ENCODE measurements around the gene MORN4. TPM values are rescaled to one million over a fixed set of nuclear protein-coding genes. Genes with fewer than 3 reads are reported as not detected.

The MORN4 gene
- total and polyA plus RNA-seq, 7 experiments from 2014 or later: 0.78 to 5.9 (median 1.5) TPM

DNA sequence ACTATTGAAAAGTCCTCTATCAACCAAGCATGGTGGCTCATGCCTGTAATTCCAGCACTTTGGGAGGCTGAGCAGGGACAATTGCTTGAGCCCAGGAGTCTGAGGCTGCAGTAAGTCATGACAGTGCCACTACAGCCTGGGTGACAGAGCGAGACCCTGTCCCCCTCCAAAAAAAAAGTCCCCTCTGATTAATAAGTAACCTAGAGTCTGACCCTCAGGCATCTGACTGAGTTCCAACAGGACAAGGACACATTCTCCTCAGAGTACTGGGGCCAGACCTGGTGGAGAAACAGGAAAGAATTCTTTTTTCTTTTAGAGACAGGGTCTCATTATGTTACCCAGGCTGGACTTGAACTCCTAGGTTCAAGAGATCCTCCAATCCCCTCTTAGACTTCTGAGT is 10.0 kb downstream of the MORN4 start:
- Histone ChIP-seq H3K9me3 (ENCODE audit: control insufficient read depth in 2 of 3, low read length in 3 of 3) (no peaks in the 10 kb centered on the region), H3K4me3 (ENCODE audit: low read length) (no peak overlapping the region), H3K27ac (ENCODE audit: low read depth, low read length) (no peak overlapping the region), H3K4me1 (ENCODE audit: control insufficient read depth in 2 of 2, insufficient read depth in 2 of 2, low read length in 2 of 2) (no peaks in the 10 kb centered on the region), H3K27me3 (ENCODE audit: control insufficient read depth in 2 of 2, insufficient read depth in 2 of 2, low read length in 2 of 2) (no peaks in the 10 kb centered on the region), H3K36me3 (ENCODE audit: control insufficient read depth in 2 of 3, insufficient read depth in 3 of 3, low read length in 3 of 3) (no peaks in the 10 kb centered on the region)
- H3K4me3 Mint-ChIP-seq: no peak overlapping the region
- no peaks in the 10 kb centered on the region for H3K36me3 Mint-ChIP-seq
- no peaks in the 10 kb centered on the region for H3K27me3 Mint-ChIP-seq
- ChIA-PET CTCF (no interaction called here), POLR2A (interaction anchor here (1.3 kb wide), 1 partner anchor 148 kb away, joined by 3 read pairs; no protein-coding TSS in a partner anchor)
- ATAC-seq: no peak
- no peak for DNase-seq
- no peak overlapping the region for H3K27ac Mint-ChIP-seq
- intact Hi-C loops (cut with micrococcal nuclease): no loop called here
- no peaks in the 10 kb centered on the region for H3K9me3 Mint-ChIP-seq
- H3K4me1 Mint-ChIP-seq: no peaks in the 10 kb centered on the region

DNA sequence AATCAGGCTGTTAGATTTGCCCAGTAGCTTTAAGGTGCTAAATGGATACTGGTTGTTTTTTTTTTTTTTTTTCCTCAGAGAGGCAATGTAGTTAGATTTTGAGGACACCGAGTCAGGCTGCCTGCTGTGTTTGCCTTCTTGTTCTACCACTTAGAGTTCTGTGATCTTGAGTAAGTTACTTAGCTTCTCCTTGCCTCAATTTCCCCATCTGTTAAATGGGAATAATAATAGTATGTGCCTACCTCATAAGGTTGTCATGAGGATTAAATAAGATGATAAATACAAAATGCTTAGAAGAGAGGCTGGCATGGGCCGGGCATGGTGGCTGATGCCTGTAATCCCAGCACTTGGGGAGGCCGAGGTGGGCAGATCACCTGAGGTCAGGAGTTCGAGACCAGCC is 14.6 kb downstream of the MORN4 start:
- Histone ChIP-seq H3K4me3 (ENCODE audit: low read length) (no peak overlapping the region), H3K9me3 (ENCODE audit: control insufficient read depth in 2 of 3, low read length in 3 of 3) (no peaks in the 10 kb centered on the region), H3K27me3 (ENCODE audit: control insufficient read depth in 2 of 2, insufficient read depth in 2 of 2, low read length in 2 of 2) (no peaks in the 10 kb centered on the region), H3K36me3 (ENCODE audit: control insufficient read depth in 2 of 3, insufficient read depth in 3 of 3, low read length in 3 of 3) (no peaks in the 10 kb centered on the region), H3K4me1 (ENCODE audit: control insufficient read depth in 2 of 2, insufficient read depth in 2 of 2, low read length in 2 of 2) (no peaks in the 10 kb centered on the region), H3K27ac (ENCODE audit: low read depth, low read length) (no peak overlapping the region)
- Mint-ChIP-seq H3K4me1 (no peaks in the 10 kb centered on the region), H3K27ac (no peak overlapping the region), H3K27me3 (no peaks in the 10 kb centered on the region), H3K9me3 (no peaks in the 10 kb centered on the region), H3K36me3 (peaks cover 0 to 7% (median 0%) of the 10 kb centered on the region in 5 donors), H3K4me3 (no peak overlapping the region)
- POLR2A ChIA-PET: no interaction called here
- DNase-seq (no peak), ATAC-seq (no peak)
- intact Hi-C loops (cut with micrococcal nuclease): no loop called here
- CTCF ChIA-PET: no interaction called here

DNA sequence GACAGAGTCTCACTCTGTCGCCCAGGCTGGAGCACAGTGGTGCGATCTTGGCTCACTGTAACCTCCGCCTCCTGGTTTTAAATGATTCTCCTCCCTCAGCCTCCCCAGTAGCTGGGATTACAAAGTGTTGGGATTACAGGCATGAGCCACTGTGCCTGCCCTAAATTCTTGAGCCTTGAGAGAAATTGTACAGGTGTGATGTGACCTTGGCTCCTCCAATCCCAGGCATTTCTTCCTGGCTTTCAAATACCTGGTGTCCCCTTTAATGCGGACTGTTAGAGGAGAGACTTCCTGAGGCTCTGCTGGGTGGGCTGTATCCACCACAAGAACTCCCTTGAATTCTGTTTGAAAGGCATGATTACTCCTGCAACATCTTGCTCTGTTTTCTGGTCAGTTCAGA is 15.0 kb downstream of the MORN4 start:
- Histone ChIP-seq H3K4me1 (ENCODE audit: control insufficient read depth in 2 of 2, insufficient read depth in 2 of 2, low read length in 2 of 2) (no peaks in the 10 kb centered on the region), H3K27ac (ENCODE audit: low read depth, low read length) (no peak overlapping the region), H3K36me3 (ENCODE audit: control insufficient read depth in 2 of 3, insufficient read depth in 3 of 3, low read length in 3 of 3) (no peaks in the 10 kb centered on the region), H3K9me3 (ENCODE audit: control insufficient read depth in 2 of 3, low read length in 3 of 3) (no peaks in the 10 kb centered on the region), H3K4me3 (ENCODE audit: low read length) (no peak overlapping the region), H3K27me3 (ENCODE audit: control insufficient read depth in 2 of 2, insufficient read depth in 2 of 2, low read length in 2 of 2) (no peaks in the 10 kb centered on the region)
- no peak overlapping the region for H3K4me3 Mint-ChIP-seq
- intact Hi-C loops (cut with micrococcal nuclease): no loop called here
- H3K9me3 Mint-ChIP-seq: no peaks in the 10 kb centered on the region
- H3K4me1 Mint-ChIP-seq: no peaks in the 10 kb centered on the region
- DNase-seq (no peak), ATAC-seq (no peak)
- POLR2A ChIA-PET: no interaction called here
- peaks cover 0 to 7% (median 0%) of the 10 kb centered on the region in 5 donors for H3K36me3 Mint-ChIP-seq
- CTCF ChIA-PET: no interaction called here
- no peak overlapping the region for H3K27ac Mint-ChIP-seq
- H3K27me3 Mint-ChIP-seq: no peaks in the 10 kb centered on the region

DNA sequence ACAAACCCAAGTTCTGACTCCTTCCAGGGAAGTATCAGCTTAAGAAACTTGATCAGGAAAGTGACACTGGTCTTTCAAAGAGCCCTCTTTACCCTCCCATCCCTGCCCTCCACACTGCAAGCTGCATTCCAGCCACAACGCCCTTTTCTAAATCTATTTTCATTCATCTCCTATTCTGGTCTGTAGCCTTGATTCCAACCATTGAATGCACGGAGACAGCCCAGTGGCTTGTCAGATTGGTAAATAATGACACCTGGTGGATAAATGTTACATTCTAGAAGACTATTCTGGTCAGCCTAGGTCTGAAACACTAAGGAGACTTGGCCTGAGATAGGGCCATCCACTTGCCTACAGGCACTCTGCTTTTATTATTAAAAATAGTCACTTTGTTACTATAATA is 20.9 kb downstream of the MORN4 start:
- Histone ChIP-seq H3K27ac (ENCODE audit: low read depth, low read length) (no peak overlapping the region), H3K4me1 (ENCODE audit: control insufficient read depth in 2 of 2, insufficient read depth in 2 of 2, low read length in 2 of 2) (no peaks in the 10 kb centered on the region), H3K36me3 (ENCODE audit: control insufficient read depth in 2 of 3, insufficient read depth in 3 of 3, low read length in 3 of 3) (no peaks in the 10 kb centered on the region), H3K27me3 (ENCODE audit: control insufficient read depth in 2 of 2, insufficient read depth in 2 of 2, low read length in 2 of 2) (no peaks in the 10 kb centered on the region), H3K4me3 (ENCODE audit: low read length) (no peak overlapping the region), H3K9me3 (ENCODE audit: control insufficient read depth in 2 of 3, low read length in 3 of 3) (no peaks in the 10 kb centered on the region)
- Mint-ChIP-seq H3K9me3 (no peaks in the 10 kb centered on the region), H3K4me1 (peaks cover 0 to 1% (median 0%) of the 10 kb centered on the region in 7 donors), H3K27ac (no peak overlapping the region), H3K36me3 (peaks cover 0 to 7% (median 0%) of the 10 kb centered on the region in 5 donors), H3K27me3 (no peaks in the 10 kb centered on the region), H3K4me3 (no peak overlapping the region)
- POLR2A ChIA-PET: no interaction called here
- ATAC-seq: peak; percentile 47
- no peak for DNase-seq
- intact Hi-C loops (cut with micrococcal nuclease): loop anchor here in 1 of 2 donors (5.0 kb wide), 1 partner anchor 40 kb away; the partner anchor contains the start of gene ANKRD2
- CTCF ChIA-PET: no interaction called here

DNA sequence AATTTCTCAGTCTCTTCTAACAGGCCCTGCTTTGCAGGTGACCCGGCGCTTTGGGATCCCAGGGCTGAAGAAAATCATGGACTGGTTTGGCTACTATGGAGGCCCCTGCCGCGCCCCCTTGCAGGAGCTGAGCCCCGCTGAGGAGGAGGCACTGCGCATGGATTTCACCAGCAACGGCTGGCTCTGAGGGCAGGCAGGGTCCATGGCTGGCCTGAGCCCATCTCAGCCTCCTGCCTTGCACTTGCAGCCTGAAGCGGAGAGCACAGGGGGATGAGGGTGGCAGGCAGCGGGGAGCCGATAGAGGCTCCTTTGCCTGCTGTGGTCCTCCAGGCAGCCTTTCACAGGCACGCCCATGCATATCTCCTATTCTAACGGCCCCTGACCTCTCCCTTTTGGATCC is 21.8 kb downstream of the MORN4 start:
- ChIA-PET POLR2A (no interaction called here), CTCF (no interaction called here)
- DNase-seq (no peak), ATAC-seq (no peak)
- H3K36me3 Mint-ChIP-seq: peaks cover 0 to 4% (median 0%) of the 10 kb centered on the region in 5 donors
- H3K27ac Mint-ChIP-seq: no peak overlapping the region
- Histone ChIP-seq H3K36me3 (ENCODE audit: control insufficient read depth in 2 of 3, insufficient read depth in 3 of 3, low read length in 3 of 3) (no peaks in the 10 kb centered on the region), H3K27me3 (ENCODE audit: control insufficient read depth in 2 of 2, insufficient read depth in 2 of 2, low read length in 2 of 2) (no peaks in the 10 kb centered on the region), H3K4me1 (ENCODE audit: control insufficient read depth in 2 of 2, insufficient read depth in 2 of 2, low read length in 2 of 2) (no peaks in the 10 kb centered on the region), H3K4me3 (ENCODE audit: low read length) (no peak overlapping the region), H3K27ac (ENCODE audit: low read depth, low read length) (no peak overlapping the region), H3K9me3 (ENCODE audit: control insufficient read depth in 2 of 3, low read length in 3 of 3) (no peaks in the 10 kb centered on the region)
- no peak overlapping the region for H3K4me3 Mint-ChIP-seq
- intact Hi-C loops (cut with micrococcal nuclease): loop anchor here in 1 of 2 donors (5.0 kb wide), 1 partner anchor 39 kb away; the partner anchor contains the start of gene ANKRD2
- peaks cover 0 to 3% (median 2%) of the 10 kb centered on the region in 5 donors for H3K27me3 Mint-ChIP-seq
- peaks cover 0 to 1% (median 0%) of the 10 kb centered on the region in 7 donors for H3K4me1 Mint-ChIP-seq
- no peaks in the 10 kb centered on the region for H3K9me3 Mint-ChIP-seq

DNA sequence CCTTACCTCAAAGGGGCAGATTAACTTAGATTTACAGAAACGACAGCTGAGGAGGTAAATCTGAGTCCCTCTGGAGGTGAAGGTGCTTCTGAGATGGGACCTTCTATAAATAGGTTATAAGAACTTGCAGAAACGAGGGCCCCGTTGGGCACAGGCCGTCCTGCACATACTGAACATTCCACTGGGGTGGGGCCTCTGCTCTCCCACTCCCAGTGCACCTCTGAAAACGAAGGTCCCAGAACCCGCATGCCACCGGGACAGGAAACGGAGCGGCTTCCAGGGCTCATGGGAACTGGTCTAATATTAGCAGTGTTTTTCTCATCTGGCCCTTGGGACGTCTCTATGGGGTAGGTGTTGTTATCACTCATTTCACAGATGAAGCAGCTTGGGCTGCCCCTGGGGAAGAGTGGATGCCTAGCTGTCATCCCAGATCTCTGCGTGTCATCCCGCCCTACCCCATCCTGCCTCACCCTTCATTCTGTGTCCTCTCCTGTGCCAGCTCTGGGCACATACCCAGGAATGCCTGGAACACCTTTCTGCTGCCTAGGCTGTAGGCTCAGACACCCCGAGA is 24.2 kb downstream of the MORN4 start:
- no peak overlapping the region for H3K27ac Mint-ChIP-seq
- ChIA-PET CTCF (no interaction called here), POLR2A (interaction anchor here (0.7 kb wide), 1 partner anchor 1322 kb away, joined by 3 read pairs; no protein-coding TSS in a partner anchor)
- Histone ChIP-seq H3K4me1 (ENCODE audit: control insufficient read depth in 2 of 2, insufficient read depth in 2 of 2, low read length in 2 of 2) (no peaks in the 10 kb centered on the region), H3K27ac (ENCODE audit: low read depth, low read length) (no peak overlapping the region), H3K27me3 (ENCODE audit: control insufficient read depth in 2 of 2, insufficient read depth in 2 of 2, low read length in 2 of 2) (no peaks in the 10 kb centered on the region), H3K4me3 (ENCODE audit: low read length) (no peak overlapping the region), H3K36me3 (ENCODE audit: control insufficient read depth in 2 of 3, insufficient read depth in 3 of 3, low read length in 3 of 3) (no peaks in the 10 kb centered on the region), H3K9me3 (ENCODE audit: control insufficient read depth in 2 of 3, low read length in 3 of 3) (no peaks in the 10 kb centered on the region)
- peaks cover 0 to 1% (median 0%) of the 10 kb centered on the region in 7 donors for H3K4me1 Mint-ChIP-seq
- H3K36me3 Mint-ChIP-seq: no peaks in the 10 kb centered on the region
- H3K4me3 Mint-ChIP-seq: no peak overlapping the region
- H3K9me3 Mint-ChIP-seq: no peaks in the 10 kb centered on the region
- no peak for ATAC-seq
- no peak for DNase-seq
- intact Hi-C loops (cut with micrococcal nuclease): no loop called here
- peaks cover 0 to 8% (median 4%) of the 10 kb centered on the region in 5 donors for H3K27me3 Mint-ChIP-seq

DNA sequence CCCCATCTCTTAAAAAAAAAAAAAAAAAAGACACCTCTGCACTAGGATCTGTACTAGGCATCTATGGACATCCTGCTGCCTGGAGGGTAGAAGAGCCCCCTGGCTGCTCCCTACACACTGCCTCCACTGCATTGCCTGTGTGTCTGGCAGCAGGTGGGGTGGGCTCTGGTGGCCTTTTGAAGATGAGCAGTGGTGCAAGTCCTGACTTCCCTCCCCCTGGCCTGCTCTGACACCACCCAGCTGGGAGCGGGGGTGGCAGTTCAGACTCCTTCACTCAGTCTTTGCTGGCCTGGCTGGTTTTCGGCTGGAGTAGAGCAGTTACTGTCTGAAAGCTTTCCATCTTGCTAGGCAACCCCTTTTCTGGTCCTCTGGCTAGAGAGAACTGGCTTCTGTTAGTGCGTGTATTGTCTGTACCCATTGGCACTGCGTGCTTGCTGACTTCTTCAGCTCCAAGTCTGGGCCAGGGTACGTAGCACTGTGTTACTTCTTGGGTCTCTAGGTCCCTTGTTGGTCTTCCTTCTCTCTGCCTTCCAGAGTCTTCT is 26.1 kb downstream of the MORN4 start:
- Histone ChIP-seq H3K4me3 (ENCODE audit: low read length) (no peak overlapping the region), H3K27ac (ENCODE audit: low read depth, low read length) (no peak overlapping the region), H3K36me3 (ENCODE audit: control insufficient read depth in 2 of 3, insufficient read depth in 3 of 3, low read length in 3 of 3) (no peaks in the 10 kb centered on the region), H3K4me1 (ENCODE audit: control insufficient read depth in 2 of 2, insufficient read depth in 2 of 2, low read length in 2 of 2) (no peaks in the 10 kb centered on the region), H3K27me3 (ENCODE audit: control insufficient read depth in 2 of 2, insufficient read depth in 2 of 2, low read length in 2 of 2) (no peaks in the 10 kb centered on the region), H3K9me3 (ENCODE audit: control insufficient read depth in 2 of 3, low read length in 3 of 3) (no peaks in the 10 kb centered on the region)
- H3K27me3 Mint-ChIP-seq: peaks cover 0 to 8% (median 4%) of the 10 kb centered on the region in 5 donors
- CTCF ChIA-PET: no interaction called here
- intact Hi-C loops (cut with micrococcal nuclease): no loop called here
- no peaks in the 10 kb centered on the region for H3K36me3 Mint-ChIP-seq
- ATAC-seq: no peak
- H3K4me1 Mint-ChIP-seq: no peaks in the 10 kb centered on the region
- H3K27ac Mint-ChIP-seq: no peak overlapping the region
- POLR2A ChIA-PET: no interaction called here
- H3K4me3 Mint-ChIP-seq: no peak overlapping the region
- H3K9me3 Mint-ChIP-seq: no peaks in the 10 kb centered on the region
- no peak for DNase-seq

Data from naive thymus-derived CD4-positive, alpha-beta T cell (primary cell).